ENCODE results near the gene BOD1. TPM values are rescaled to one million over a fixed set of nuclear protein-coding genes. Genes with fewer than 3 reads are reported as not detected.

The BOD1 gene
- total RNA-seq, 1 experiment from 2014 or later = 70.9 TPM

DNA sequence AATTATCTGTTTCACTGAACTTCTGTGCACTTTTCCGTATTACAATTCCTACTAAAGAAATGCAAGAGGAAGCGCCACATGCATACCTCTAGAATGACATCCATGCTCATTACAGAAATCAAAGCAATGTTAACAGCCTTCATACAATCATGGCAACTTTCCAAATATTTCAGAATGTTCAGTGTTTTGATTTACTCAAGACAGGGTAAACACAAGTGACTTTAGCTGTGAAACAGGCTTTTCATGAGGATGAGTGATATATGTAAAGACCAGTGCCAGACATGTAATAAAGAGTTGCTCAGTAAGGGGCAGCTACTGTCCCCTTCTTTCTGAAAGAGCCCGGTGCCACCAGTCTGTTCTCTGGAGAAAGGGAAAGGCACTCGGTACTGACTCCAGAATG, 4.7 kb downstream of the BOD1 start:
- H3K9me3 ChIP-seq (ENCODE audit: low read depth, low read length, poor library complexity, severe bottlenecking) = no peaks in the 10 kb centered on the region

DNA sequence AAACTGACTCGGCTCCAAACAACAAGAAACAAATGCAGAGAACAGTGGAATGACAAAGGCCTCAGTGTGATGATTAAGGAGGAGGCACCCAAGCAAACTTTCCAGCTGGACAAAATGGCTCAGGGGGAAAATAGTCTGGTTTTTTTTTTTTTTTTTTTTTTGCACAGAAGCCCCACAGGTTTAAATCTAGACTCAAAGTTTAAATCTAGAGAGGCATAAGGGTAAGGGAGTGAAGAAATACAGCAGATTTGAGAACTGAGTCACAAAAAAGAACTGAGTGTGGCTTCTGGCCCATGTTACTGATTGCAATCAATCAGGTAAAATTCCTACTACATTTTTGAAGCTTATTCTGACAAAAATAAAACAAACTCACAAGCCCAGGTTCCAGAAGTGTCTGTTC, 12.3 kb downstream of the BOD1 start:
- CTCF ChIA-PET = no interaction called here
- intact Hi-C loops (cut with micrococcal nuclease; ENCODE audit: unreplicated experiment) = no loop called here
- TF ChIP-seq, protein P1, sequence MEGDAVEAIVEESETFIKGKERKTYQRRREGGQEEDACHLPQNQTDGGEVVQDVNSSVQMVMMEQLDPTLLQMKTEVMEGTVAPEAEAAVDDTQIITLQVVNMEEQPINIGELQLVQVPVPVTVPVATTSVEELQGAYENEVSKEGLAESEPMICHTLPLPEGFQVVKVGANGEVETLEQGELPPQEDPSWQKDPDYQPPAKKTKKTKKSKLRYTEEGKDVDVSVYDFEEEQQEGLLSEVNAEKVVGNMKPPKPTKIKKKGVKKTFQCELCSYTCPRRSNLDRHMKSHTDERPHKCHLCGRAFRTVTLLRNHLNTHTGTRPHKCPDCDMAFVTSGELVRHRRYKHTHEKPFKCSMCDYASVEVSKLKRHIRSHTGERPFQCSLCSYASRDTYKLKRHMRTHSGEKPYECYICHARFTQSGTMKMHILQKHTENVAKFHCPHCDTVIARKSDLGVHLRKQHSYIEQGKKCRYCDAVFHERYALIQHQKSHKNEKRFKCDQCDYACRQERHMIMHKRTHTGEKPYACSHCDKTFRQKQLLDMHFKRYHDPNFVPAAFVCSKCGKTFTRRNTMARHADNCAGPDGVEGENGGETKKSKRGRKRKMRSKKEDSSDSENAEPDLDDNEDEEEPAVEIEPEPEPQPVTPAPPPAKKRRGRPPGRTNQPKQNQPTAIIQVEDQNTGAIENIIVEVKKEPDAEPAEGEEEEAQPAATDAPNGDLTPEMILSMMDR (conservative IDR thresholded peaks at IDR 0.05; ENCODE audit: low read depth, low read length) = no peak
- no peak for TF ChIP-seq EZH2 (IDR thresholded peaks at IDR 0.05; ENCODE audit: borderline replicate concordance, low read depth, low read length, poor library complexity, severe bottlenecking)
- Histone ChIP-seq H3K4me1 (ENCODE audit: insufficient read depth, low read length, poor library complexity, severe bottlenecking) (no peaks in the 10 kb centered on the region), H3K36me3 (ENCODE audit: insufficient read depth, low read length, poor library complexity, severe bottlenecking) (peaks cover 35% of the 10 kb centered on the region), H3K27ac (ENCODE audit: low read depth, low read length, poor library complexity, severe bottlenecking) (no peak overlapping the region), H3K27me3 (replicated peaks; ENCODE audit: insufficient read depth, low read depth, low read length, poor library complexity) (no peaks in the 10 kb centered on the region), H3K4me3 (ENCODE audit: low read depth, low read length, poor library complexity, severe bottlenecking) (no peak overlapping the region), H3K9me3 (ENCODE audit: low read depth, low read length, poor library complexity, severe bottlenecking) (no peaks in the 10 kb centered on the region)
- BruUV-seq (replicated peaks) = no TSS peak
- DNase-seq (ENCODE audit: low spot score) = no peak
- POLR2A ChIA-PET (ENCODE audit: low non-redundant PET) = no interaction called here

More for the DNA sequence above, 4.7 kb downstream of the BOD1 start:
- Histone ChIP-seq H3K36me3 (ENCODE audit: insufficient read depth, low read length, poor library complexity, severe bottlenecking) (peaks cover 53% of the 10 kb centered on the region), H3K27ac (ENCODE audit: low read depth, low read length, poor library complexity, severe bottlenecking) (no peak overlapping the region), H3K4me3 (ENCODE audit: low read depth, low read length, poor library complexity, severe bottlenecking) (no peak overlapping the region), H3K4me1 (ENCODE audit: insufficient read depth, low read length, poor library complexity, severe bottlenecking) (peaks cover 6% of the 10 kb centered on the region), H3K27me3 (replicated peaks; ENCODE audit: insufficient read depth, low read depth, low read length, poor library complexity) (no peaks in the 10 kb centered on the region)
- ChIA-PET POLR2A (ENCODE audit: low non-redundant PET) (no interaction called here), CTCF (no interaction called here)
- intact Hi-C loops (cut with micrococcal nuclease; ENCODE audit: unreplicated experiment) = no loop called here
- DNase-seq (ENCODE audit: low spot score) = no peak
- no peak for TF ChIP-seq EZH2 (IDR thresholded peaks at IDR 0.05; ENCODE audit: borderline replicate concordance, low read depth, low read length, poor library complexity, severe bottlenecking)
- TF ChIP-seq, protein P1 (conservative IDR thresholded peaks at IDR 0.05; ENCODE audit: low read depth, low read length) = no peak
- no TSS peak for BruUV-seq (replicated peaks)

DNA sequence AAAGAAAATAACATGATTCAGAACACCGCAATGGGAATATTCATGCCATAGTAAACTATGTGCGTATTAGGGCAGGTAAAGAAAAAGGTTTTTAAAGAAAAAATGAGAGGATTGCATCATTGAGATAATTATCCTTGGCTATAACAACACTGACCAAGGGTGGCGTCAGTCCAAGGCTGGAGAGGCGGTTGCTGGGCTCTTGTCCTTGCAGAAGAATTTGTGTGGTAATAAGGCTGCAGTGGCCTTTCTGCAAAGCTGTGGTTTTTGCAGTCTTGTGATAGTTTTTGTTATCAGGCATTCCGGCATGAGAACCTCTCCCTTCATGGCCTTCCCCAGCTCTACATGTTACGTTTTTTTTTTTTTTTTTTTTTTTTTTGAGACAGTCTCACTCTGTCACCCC, 14.0 kb downstream of the BOD1 start:
- H3K36me3 ChIP-seq (ENCODE audit: insufficient read depth, low read length, poor library complexity, severe bottlenecking) = peaks cover 17% of the 10 kb centered on the region
- H3K4me3 ChIP-seq (ENCODE audit: low read depth, low read length, poor library complexity, severe bottlenecking) = no peak overlapping the region
- no peak for DNase-seq (ENCODE audit: low spot score)
- H3K9me3 ChIP-seq (ENCODE audit: low read depth, low read length, poor library complexity, severe bottlenecking) = no peaks in the 10 kb centered on the region
- no peaks in the 10 kb centered on the region for H3K4me1 ChIP-seq (ENCODE audit: insufficient read depth, low read length, poor library complexity, severe bottlenecking)
- CTCF ChIA-PET = no interaction called here
- no TSS peak for BruUV-seq (replicated peaks)
- intact Hi-C loops (cut with micrococcal nuclease; ENCODE audit: unreplicated experiment) = no loop called here
- no peak for TF ChIP-seq EZH2 (IDR thresholded peaks at IDR 0.05; ENCODE audit: borderline replicate concordance, low read depth, low read length, poor library complexity, severe bottlenecking)
- TF ChIP-seq, protein P1 (conservative IDR thresholded peaks at IDR 0.05; ENCODE audit: low read depth, low read length) = no peak
- no peaks in the 10 kb centered on the region for H3K27me3 ChIP-seq (replicated peaks; ENCODE audit: insufficient read depth, low read depth, low read length, poor library complexity)
- POLR2A ChIA-PET (ENCODE audit: low non-redundant PET) = no interaction called here
- H3K27ac ChIP-seq (ENCODE audit: low read depth, low read length, poor library complexity, severe bottlenecking) = no peak overlapping the region

Measured in A673 (cell line).